K562 (cell line): ENCODE measurements around the gene DUSP19. TPM values are rescaled to one million over a fixed set of nuclear protein-coding genes. Genes with fewer than 3 reads are reported as not detected.

Experiments used
- ATAC-seq: fragments of 200-7000 bp; cut with Tn5 transposase; 3 replicates; pipeline ENCODE4 v1.9.1; 2020; ENCODE audit warnings: moderate library complexity
- BruUV-seq: library from RNA; stranded (reverse); fragments of 400-500 nt; replicated peaks from 2 replicates; lab custom pipeline; 2021; lab: Mats Ljungman, UMichigan
- CTCF ChIA-PET: fragments of 300-600 bp; formaldehyde crosslinking; extraction: SDS; loops from one replicate; lab custom pipeline; 2021; ENCODE audit warnings: low intra/inter-chr PET ratio; lab: Yijun Ruan, JAX
- POLR2A ChIA-PET: fragments of 300-600, 350-650 bp; sonication (Branson Sonifier 250); formaldehyde crosslinking; extraction: SDS; loops from one replicate; lab custom pipeline; 2021; ENCODE audit warnings: antibody characterized with exemption, inconsistent platforms; lab: Yijun Ruan, JAX
- DNase-seq, 4 experiments: peaks; one replicate each; pipeline versions ENCODE4 v3.0.0 to v3.0.0-alpha.2; 2011 to 2018; ENCODE audit warnings: low spot score in 3 of 4, mixed read lengths in 3 of 4; ENCODE audit errors: extremely low read depth in 1 of 4
- FAIRE-seq: peaks from 2 replicates; lab custom pipeline; 2011; peaks lifted over from hg19 to GRCh38; lab: Jason Lieb, UNC
- H2AFZ ChIP-seq: 2 replicates; pipeline ENCODE4 v1.6.0; 2011; ENCODE audit warnings: low read depth, low read length, control low read depth, inconsistent platforms
- H3K27ac ChIP-seq: fragments of 200-600 bp; 3 replicates; pipeline ENCODE4 v1.8.0; 2011; ENCODE audit warnings: low read depth, mild to moderate bottlenecking, control low read depth, inconsistent platforms, low read length, moderate library complexity, mixed read lengths; ENCODE audit errors: extremely low read depth
- H3K27me3 ChIP-seq, 2 experiments: fragments of 300-600 bp in 1 of 2; 2 replicates in 1 of 2; 3 replicates in 1 of 2; pipeline versions ENCODE4 v1.6.0 to v1.8.0; 2011; ENCODE audit warnings: inconsistent platforms in 2 of 2, low read length in 2 of 2, mild to moderate bottlenecking in 1 of 2, mixed read lengths in 1 of 2, moderate library complexity in 1 of 2; ENCODE audit not compliant: control insufficient read depth in 2 of 2, insufficient read depth in 2 of 2
- H3K36me3 ChIP-seq: fragments of 300-600 bp; 3 replicates; pipeline ENCODE4 v1.8.0; 2011; ENCODE audit warnings: mild to moderate bottlenecking, low read length, inconsistent platforms; ENCODE audit not compliant: control insufficient read depth, insufficient read depth
- H3K4me1 ChIP-seq, 2 experiments: fragments of 200-600 bp in 1 of 2; replicated peaks in 1 of 2; 2 replicates in 1 of 2; 3 replicates in 1 of 2; pipeline versions ENCODE4 v1.5.1 to v1.8.0; 2011; ENCODE audit warnings: inconsistent platforms in 2 of 2, low read length in 2 of 2, mild to moderate bottlenecking in 1 of 2, mixed read lengths in 1 of 2, moderate library complexity in 1 of 2; ENCODE audit not compliant: control insufficient read depth in 2 of 2, insufficient read depth in 2 of 2
- H3K4me2 ChIP-seq: 2 replicates; pipeline ENCODE4 v1.6.1; 2011; ENCODE audit warnings: low read length, control low read depth, inconsistent platforms, mixed read lengths; ENCODE audit not compliant: insufficient read depth
- H3K4me3 ChIP-seq: fragments of 200-600 bp; sonication (generic), shearing (Covaris generic); 2 replicates; pipeline ENCODE4 v1.5.1; 2016; ENCODE audit warnings: control low read depth, inconsistent platforms
- H3K79me2 ChIP-seq: fragments of 200-600 bp; 3 replicates; pipeline ENCODE4 v1.8.0; 2011; ENCODE audit warnings: low read length, inconsistent platforms; ENCODE audit not compliant: control insufficient read depth, insufficient read depth
- H3K9ac ChIP-seq, 2 experiments: 2 replicates each; pipeline versions ENCODE4 v1.6.0 to v1.6.1; 2011; ENCODE audit warnings: low read depth in 2 of 2, low read length in 2 of 2, control low read depth in 1 of 2, inconsistent platforms in 1 of 2, mild to moderate bottlenecking in 1 of 2, mixed read lengths in 1 of 2; ENCODE audit not compliant: insufficient read depth in 1 of 2
- H3K9me1 ChIP-seq: one replicate; pipeline ENCODE4 v1.6.0; 2011; ENCODE audit warnings: inconsistent platforms, mild to moderate bottlenecking, low read length, moderate library complexity; ENCODE audit not compliant: control insufficient read depth, insufficient read depth
- H3K9me3 ChIP-seq: replicated peaks from 2 replicates; pipeline ENCODE4 v1.5.1; 2011; ENCODE audit warnings: low read depth, low read length, inconsistent platforms; ENCODE audit not compliant: control insufficient read depth, insufficient read depth
- H4K20me1 ChIP-seq: replicated peaks from 2 replicates; pipeline ENCODE4 v1.6.1; 2011; ENCODE audit warnings: low read length, inconsistent platforms, mixed read lengths; ENCODE audit not compliant: control insufficient read depth, insufficient read depth
- BRF1 ChIP-seq: IDR thresholded peaks from 3 replicates; pipeline ENCODE4 v1.6.1; 2011; ENCODE audit warnings: borderline replicate concordance, mild to moderate bottlenecking; ENCODE audit not compliant: insufficient read length; ENCODE audit errors: extremely low read depth
- CCNT2 ChIP-seq: IDR thresholded peaks from 2 replicates; pipeline ENCODE4 v1.6.1; 2011; ENCODE audit warnings: borderline replicate concordance, low read depth, mild to moderate bottlenecking, moderate library complexity, mixed read lengths, low read length; ENCODE audit not compliant: insufficient read length; ENCODE audit errors: extremely low read depth
- EZH2 ChIP-seq: IDR thresholded peaks from 2 replicates; pipeline ENCODE4 v1.6.1; 2012; ENCODE audit warnings: low read depth, mild to moderate bottlenecking, inconsistent platforms, low read length, borderline replicate concordance
- HDAC1 ChIP-seq, 2 experiments: fragments of 450-650 bp; IDR thresholded peaks; 2 replicates each; pipeline ENCODE4 v1.6.1; 2016 to 2017; ENCODE audit warnings: inconsistent platforms in 1 of 2, mild to moderate bottlenecking in 1 of 2, moderate library complexity in 1 of 2
- HSF4 ChIP-seq: fragments of 250-450 bp; sonication (Bioruptor Pico); IDR thresholded peaks from 2 replicates; pipeline ENCODE4 v2.1.2; 2022; ENCODE audit warnings: mild to moderate bottlenecking, moderate library complexity, borderline replicate concordance
- PTBP1 ChIP-seq: fragments of 200-400 bp; formaldehyde crosslinking; IDR thresholded peaks from 2 replicates; pipeline ENCODE4 v1.6.1; 2017; ENCODE audit warnings: low read depth, low read length
- SMAD1 ChIP-seq: fragments of 150-350 bp; IDR thresholded peaks from 2 replicates; pipeline ENCODE4 v1.6.1; 2014; ENCODE audit warnings: low read length, low read depth; ENCODE audit not compliant: partially characterized antibody
- SUPT5H ChIP-seq: fragments of 450-650 bp; IDR thresholded peaks from 2 replicates; pipeline ENCODE4 v1.6.1; 2016
- ZNF143 ChIP-seq: sonication (generic); formaldehyde crosslinking; IDR thresholded peaks from 2 replicates; pipeline ENCODE4 v1.9.0; 2022; ENCODE audit warnings: mild to moderate bottlenecking, missing genetic modification reagents
- ZNF444 ChIP-seq: fragments of 250-450 bp; sonication (Bioruptor Pico); IDR thresholded peaks from 2 replicates; pipeline ENCODE4 v1.4.0; 2020; ENCODE audit warnings: mild to moderate bottlenecking, moderate library complexity
- ZNF639 ChIP-seq, 2 experiments: fragments of 200-800 bp in 1 of 2; sonication (Bioruptor generic) in 1 of 2; sonication (generic) in 1 of 2; formaldehyde crosslinking in 1 of 2; IDR thresholded peaks in 1 of 2; conservative IDR thresholded peaks in 1 of 2; 2 replicates each; pipeline versions ENCODE4 v1.5.0 to v1.6.1; 2016 to 2020; ENCODE audit warnings: missing compliant biosample characterization in 1 of 2, missing genetic modification characterization in 1 of 2, missing genetic modification reagents in 1 of 2
- ZNF707 ChIP-seq: fragments of 250-450 bp; sonication (Bioruptor Pico); conservative IDR thresholded peaks from 2 replicates; pipeline ENCODE4 v1.8.0; 2022; ENCODE audit warnings: inconsistent platforms, mild to moderate bottlenecking, moderate library complexity
- ZNF717 ChIP-seq: fragments of 250-450 bp; sonication (Bioruptor Pico); IDR thresholded peaks from 2 replicates; pipeline ENCODE4 v1.5.0; 2021
- WGBS: fragments of 100-300 bp; shearing (Covaris generic); methylation state at CpG from one replicate; pipeline ENCODE4 v1.1.6; 2016; ENCODE audit warnings: low coverage, mixed read lengths; ENCODE audit not compliant: insufficient coverage; ENCODE audit errors: missing lambda C conversion rate; 5-methylcytosine and 5-hydroxymethylcytosine counted together
- in situ Hi-C: fragments of 300-500 bp; cut with MboI; formaldehyde crosslinking; loops from 4 replicates; pipeline ENCODE4 v1.15.0; 2018; ENCODE audit warnings: inconsistent platforms, mixed read lengths
- intact Hi-C: fragments of 100-400 bp; cut with micrococcal nuclease; formaldehyde crosslinking; loops from 2 replicates; pipeline ENCODE4 v1.14.2; 2022
- polyA plus RNA-seq, 8 experiments: library from polyadenylated mRNA; depleted of rRNA in 4 of 8; stranded (reverse) in 5 of 8; unstranded in 3 of 8; fragments of >200 nt; fragmentation: Nextera tagmentation in 2 of 8; fragmentation: Illumina TruSeq in 1 of 8; extraction: Ambion mirVana in 2 of 8; extraction: Trizol in 1 of 8; gene quantifications; 2 replicates each; pipeline versions ENCODE4 v1.2.1 to v1.2.3, GENCODE V29; 2011 to 2014; ENCODE audit warnings: inconsistent platforms in 1 of 8, missing spikeins in 1 of 8
- total RNA-seq, 7 experiments: library from RNA; depleted of rRNA in 6 of 7; stranded (reverse); fragments of >200 nt in 6 of 7; fragmentation: Illumina TruSeq in 2 of 7; extraction: Trizol in 2 of 7; gene quantifications; 2 replicates each; pipeline versions ENCODE4 v1.2.1 to v1.2.3, GENCODE V29; 2011 to 2021; ENCODE audit warnings: low replicate concordance in 1 of 7
- TF ChIP-seq, protein P1 (sequence below): sonication (generic); formaldehyde crosslinking; IDR thresholded peaks from 2 replicates; pipeline ENCODE4 v1.8.0; 2023; ENCODE audit warnings: missing genetic modification reagents, mild to moderate bottlenecking, borderline replicate concordance

The DUSP19 gene
- total and polyA plus RNA-seq, 9 of the 15 experiments (the other 6 are each of a cell fraction or from before 2014, with no cell fraction given): 1.6 to 6.3 (median 3.1) TPM

- ChIA-PET POLR2A (interaction anchor here (1.4 to 2.7 kb wide), 3 partner anchors 11 to 22 kb away, joined by 3 to 16 read pairs (median 5); no protein-coding TSS in a partner anchor), CTCF (no interaction called here)
- DNase-seq: peak in 1 of 4 experiments; percentile 32
- Histone ChIP-seq H3K27ac (peak overlapping the region; percentile 74; the same call in 2 of the 3 replicates), H3K4me1 (peaks cover 16 to 31% of the 10 kb centered on the region in 2 experiments), H3K9ac (peak overlapping the region in 1 of 2 experiments; percentile 82; a peak in 2 of 4 replicates), H3K27me3 (no peaks in the 10 kb centered on the region), H3K4me3 (peak overlapping the region; percentile 76), H4K20me1 (no peaks in the 10 kb centered on the region), H3K4me2 (peak overlapping the region; percentile 74), H3K9me3 (no peaks in the 10 kb centered on the region), H3K36me3 (peaks cover 3% of the 10 kb centered on the region; the same call in 1 of the 3 replicates), H3K9me1 (no peaks in the 10 kb centered on the region), H2AFZ (0 out of 2 replicates have a peak overlapping the region, but pooled peaks have one; percentile 3), H3K79me2 (peaks cover 70% of the 10 kb centered on the region)
- no TSS peak for BruUV-seq
- 0% methylated on average over 2 of the region's 2 CpGs for WGBS
- in situ Hi-C loops: no loop called here
- no peak for FAIRE-seq
- peak; percentile 7 for ATAC-seq
- intact Hi-C loops: loop anchor here (2.0 to 5.0 kb wide), 3 partner anchors 41 to 1171 kb away; partner anchors contain the start of gene NUP35
- TF ChIP-seq, protein P1, sequence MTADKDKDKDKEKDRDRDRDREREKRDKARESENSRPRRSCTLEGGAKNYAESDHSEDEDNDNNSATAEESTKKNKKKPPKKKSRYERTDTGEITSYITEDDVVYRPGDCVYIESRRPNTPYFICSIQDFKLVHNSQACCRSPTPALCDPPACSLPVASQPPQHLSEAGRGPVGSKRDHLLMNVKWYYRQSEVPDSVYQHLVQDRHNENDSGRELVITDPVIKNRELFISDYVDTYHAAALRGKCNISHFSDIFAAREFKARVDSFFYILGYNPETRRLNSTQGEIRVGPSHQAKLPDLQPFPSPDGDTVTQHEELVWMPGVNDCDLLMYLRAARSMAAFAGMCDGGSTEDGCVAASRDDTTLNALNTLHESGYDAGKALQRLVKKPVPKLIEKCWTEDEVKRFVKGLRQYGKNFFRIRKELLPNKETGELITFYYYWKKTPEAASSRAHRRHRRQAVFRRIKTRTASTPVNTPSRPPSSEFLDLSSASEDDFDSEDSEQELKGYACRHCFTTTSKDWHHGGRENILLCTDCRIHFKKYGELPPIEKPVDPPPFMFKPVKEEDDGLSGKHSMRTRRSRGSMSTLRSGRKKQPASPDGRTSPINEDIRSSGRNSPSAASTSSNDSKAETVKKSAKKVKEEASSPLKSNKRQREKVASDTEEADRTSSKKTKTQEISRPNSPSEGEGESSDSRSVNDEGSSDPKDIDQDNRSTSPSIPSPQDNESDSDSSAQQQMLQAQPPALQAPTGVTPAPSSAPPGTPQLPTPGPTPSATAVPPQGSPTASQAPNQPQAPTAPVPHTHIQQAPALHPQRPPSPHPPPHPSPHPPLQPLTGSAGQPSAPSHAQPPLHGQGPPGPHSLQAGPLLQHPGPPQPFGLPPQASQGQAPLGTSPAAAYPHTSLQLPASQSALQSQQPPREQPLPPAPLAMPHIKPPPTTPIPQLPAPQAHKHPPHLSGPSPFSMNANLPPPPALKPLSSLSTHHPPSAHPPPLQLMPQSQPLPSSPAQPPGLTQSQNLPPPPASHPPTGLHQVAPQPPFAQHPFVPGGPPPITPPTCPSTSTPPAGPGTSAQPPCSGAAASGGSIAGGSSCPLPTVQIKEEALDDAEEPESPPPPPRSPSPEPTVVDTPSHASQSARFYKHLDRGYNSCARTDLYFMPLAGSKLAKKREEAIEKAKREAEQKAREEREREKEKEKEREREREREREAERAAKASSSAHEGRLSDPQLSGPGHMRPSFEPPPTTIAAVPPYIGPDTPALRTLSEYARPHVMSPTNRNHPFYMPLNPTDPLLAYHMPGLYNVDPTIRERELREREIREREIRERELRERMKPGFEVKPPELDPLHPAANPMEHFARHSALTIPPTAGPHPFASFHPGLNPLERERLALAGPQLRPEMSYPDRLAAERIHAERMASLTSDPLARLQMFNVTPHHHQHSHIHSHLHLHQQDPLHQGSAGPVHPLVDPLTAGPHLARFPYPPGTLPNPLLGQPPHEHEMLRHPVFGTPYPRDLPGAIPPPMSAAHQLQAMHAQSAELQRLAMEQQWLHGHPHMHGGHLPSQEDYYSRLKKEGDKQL (CRISPR knock-in tag): no peak
- peak in 1 of 2 experiments; percentile 29; a peak in 1 of 4 replicates for TF ChIP-seq ZNF639 (CRISPR knock-in tag; conservative IDR thresholded peaks at IDR 0.05 in 1 of 2, IDR thresholded peaks at IDR 0.05 in 1 of 2)
- TF ChIP-seq ZNF444 (CRISPR knock-in tag): no peak
- no peak for TF ChIP-seq SMAD1
- no peak for TF ChIP-seq EZH2
- TF ChIP-seq ZNF707: no peak
- TF ChIP-seq BRF1: no peak
- no peak for TF ChIP-seq SUPT5H
- TF ChIP-seq CCNT2: no peak
- TF ChIP-seq HSF4 (CRISPR knock-in tag): no peak
- no peak for TF ChIP-seq ZNF143 (CRISPR knock-in tag)
- no peak for TF ChIP-seq ZNF717 (CRISPR knock-in tag)
- TF ChIP-seq PTBP1: no peak
- TF ChIP-seq HDAC1 (IDR thresholded peaks at IDR 0.05): no peak
Observed at GRCh38 chr2:183035954-183036669, 42.4 kb upstream of the DUSP19 start.
